Measurements from ENCODE around the gene PRR29. TPM values are rescaled to one million over a fixed set of nuclear protein-coding genes. Genes with fewer than 3 reads are reported as not detected.

The PRR29 gene
- total and polyA plus RNA-seq, 2 donors (not counting 3 experiments of a cell fraction or from before 2014, with no cell fraction given), result 0.39 to 1.2 TPM

DNA sequence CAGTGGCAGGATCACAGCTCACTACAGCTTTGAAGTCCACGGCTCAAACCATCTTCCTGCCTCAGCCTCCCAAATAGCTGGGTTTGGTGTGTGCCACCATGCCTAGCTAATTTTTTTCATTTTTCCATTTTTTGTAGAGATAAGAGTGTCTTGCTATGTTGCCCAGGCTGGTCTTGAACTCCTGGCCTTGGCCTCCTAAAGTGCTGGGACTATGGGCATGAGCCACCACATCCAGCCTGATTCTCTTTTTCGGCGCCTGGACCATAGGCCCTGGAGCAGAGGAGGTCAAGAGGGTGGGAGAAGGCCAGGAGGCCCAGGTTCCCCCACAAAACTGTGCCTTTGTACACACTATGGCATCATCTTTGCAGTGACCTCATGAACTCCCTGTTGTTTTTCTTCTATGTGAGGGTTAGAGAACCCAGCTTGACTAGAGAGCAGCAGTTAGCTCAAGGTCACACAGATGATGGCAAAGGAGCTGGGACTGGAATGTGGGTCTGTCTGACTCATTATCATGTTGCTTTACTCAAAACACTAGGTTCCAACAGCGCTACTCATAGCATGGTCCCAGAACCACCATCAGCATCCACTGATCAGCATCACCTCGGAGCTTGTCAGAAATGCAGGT, 41.7 kb upstream of the PRR29 start:
- BruUV-seq (replicated peaks), result no TSS peak
- Histone ChIP-seq H3K79me2 (ENCODE audit: control insufficient read depth, insufficient read depth, low read length) (no peaks in the 10 kb centered on the region), H3K36me3 (ENCODE audit: control insufficient read depth in 2 of 2, extremely low read depth in 1 of 2, insufficient read depth in 2 of 2, low read length in 2 of 2) (no peaks in the 10 kb centered on the region), H3K4me3 (replicated peaks in 1 of 3; ENCODE audit: insufficient read depth in 1 of 3, low read depth in 1 of 3, low read length in 3 of 3) (no peak overlapping the region), H3K27ac (ENCODE audit: insufficient read depth, low read depth, low read length) (no peak overlapping the region), H2AFZ (ENCODE audit: low read depth, low read length) (no peak overlapping the region), H3K4me1 (ENCODE audit: control insufficient read depth, extremely low read depth, insufficient read depth, low read length) (no peaks in the 10 kb centered on the region), H3K9me3 (replicated peaks; ENCODE audit: control insufficient read depth, insufficient read depth, low read length) (no peaks in the 10 kb centered on the region), H4K20me1 (replicated peaks; ENCODE audit: control insufficient read depth, extremely low read depth, insufficient read depth, low read length) (no peaks in the 10 kb centered on the region), H3K9ac (replicated peaks; ENCODE audit: extremely low read depth, insufficient read depth, low read length) (no peak overlapping the region), H3K27me3 (ENCODE audit: control insufficient read depth in 2 of 2, insufficient read depth in 2 of 2, low read length in 2 of 2) (no peaks in the 10 kb centered on the region), H3K4me2 (ENCODE audit: insufficient read depth, low read length) (no peak overlapping the region), H3K9me1 (replicated peaks; ENCODE audit: control insufficient read depth, extremely low read depth, insufficient read depth, low read length) (no peaks in the 10 kb centered on the region)
- intact Hi-C loops (cut with micrococcal nuclease) (no loop called here), dilution Hi-C loops (cut with MboI; ENCODE audit: extremely low pct_ligation_motif_present, low sequenced_read_pairs) (no loop called here)
- TF ChIP-seq GATA2 (IDR thresholded peaks at IDR 0.05; ENCODE audit: insufficient read depth, insufficient read length, low read depth, low read length) (no peak), EZH2 (IDR thresholded peaks at IDR 0.05; ENCODE audit: borderline replicate concordance, low read depth, low read length, severe bottlenecking) (no peak), POLR2A (IDR thresholded peaks at IDR 0.05; ENCODE audit: low read depth, low read length) (no peak)
- TF ChIP-seq, protein P1, sequence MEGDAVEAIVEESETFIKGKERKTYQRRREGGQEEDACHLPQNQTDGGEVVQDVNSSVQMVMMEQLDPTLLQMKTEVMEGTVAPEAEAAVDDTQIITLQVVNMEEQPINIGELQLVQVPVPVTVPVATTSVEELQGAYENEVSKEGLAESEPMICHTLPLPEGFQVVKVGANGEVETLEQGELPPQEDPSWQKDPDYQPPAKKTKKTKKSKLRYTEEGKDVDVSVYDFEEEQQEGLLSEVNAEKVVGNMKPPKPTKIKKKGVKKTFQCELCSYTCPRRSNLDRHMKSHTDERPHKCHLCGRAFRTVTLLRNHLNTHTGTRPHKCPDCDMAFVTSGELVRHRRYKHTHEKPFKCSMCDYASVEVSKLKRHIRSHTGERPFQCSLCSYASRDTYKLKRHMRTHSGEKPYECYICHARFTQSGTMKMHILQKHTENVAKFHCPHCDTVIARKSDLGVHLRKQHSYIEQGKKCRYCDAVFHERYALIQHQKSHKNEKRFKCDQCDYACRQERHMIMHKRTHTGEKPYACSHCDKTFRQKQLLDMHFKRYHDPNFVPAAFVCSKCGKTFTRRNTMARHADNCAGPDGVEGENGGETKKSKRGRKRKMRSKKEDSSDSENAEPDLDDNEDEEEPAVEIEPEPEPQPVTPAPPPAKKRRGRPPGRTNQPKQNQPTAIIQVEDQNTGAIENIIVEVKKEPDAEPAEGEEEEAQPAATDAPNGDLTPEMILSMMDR (IDR thresholded peaks at IDR 0.05; ENCODE audit: extremely low read depth in 1 of 2, insufficient read depth in 1 of 2, low read depth in 1 of 2, low read length in 2 of 2), result no peak
- no peak for DNase-seq (ENCODE audit: low read depth, low spot score)
- ChIA-PET POLR2A (no interaction called here), CTCF (interaction anchor here (1.3 to 7.0 kb wide), 6 partner anchors 10 to 177 kb away, joined by 3 to 50 read pairs (median 6); partner anchors contain the start of gene GH1)
- FAIRE-seq, result no peak

DNA sequence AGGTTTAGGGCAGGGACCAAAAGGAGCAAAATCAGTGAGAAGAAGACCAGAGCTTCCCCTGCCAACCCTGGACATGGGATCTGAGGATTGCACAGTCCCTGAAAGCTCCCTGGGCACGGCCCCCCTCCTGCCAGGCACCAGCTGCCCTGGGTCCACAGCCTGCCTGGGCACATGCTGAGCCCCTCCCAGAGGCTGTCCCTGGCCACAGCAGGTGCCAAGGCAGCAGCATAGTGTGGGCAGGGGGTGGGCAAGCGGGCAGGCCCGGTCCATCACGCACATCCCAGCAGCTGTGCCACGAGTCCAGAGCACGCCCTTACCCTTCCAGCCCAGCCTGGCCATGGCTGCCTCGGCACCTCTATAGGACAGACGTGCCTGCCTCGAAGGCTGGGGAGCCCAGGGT, 38.1 kb upstream of the PRR29 start:
- CTCF ChIA-PET, result interaction anchor here (2.4 to 7.0 kb wide), 2 partner anchors 9 to 14 kb away, joined by 8 to 50 read pairs; no protein-coding TSS in a partner anchor

More for the DNA sequence above, 38.1 kb upstream of the PRR29 start:
- H3K4me1 ChIP-seq (ENCODE audit: control insufficient read depth, extremely low read depth, insufficient read depth, low read length), result no peaks in the 10 kb centered on the region
- no peaks in the 10 kb centered on the region for H3K9me3 ChIP-seq (replicated peaks; ENCODE audit: control insufficient read depth, insufficient read depth, low read length)
- TF ChIP-seq EZH2 (IDR thresholded peaks at IDR 0.05; ENCODE audit: borderline replicate concordance, low read depth, low read length, severe bottlenecking) (no peak), POLR2A (IDR thresholded peaks at IDR 0.05; ENCODE audit: low read depth, low read length) (no peak), JUN (IDR thresholded peaks at IDR 0.05; ENCODE audit: borderline replicate concordance, insufficient read depth, insufficient read length, low read depth) (no peak), MYC (IDR thresholded peaks at IDR 0.05; ENCODE audit: low read depth, low read length) (no peak), FOS (IDR thresholded peaks at IDR 0.05; ENCODE audit: borderline replicate concordance, insufficient read depth, low read length) (no peak), POLR2AphosphoS5 (IDR thresholded peaks at IDR 0.05; ENCODE audit: insufficient read depth, low read depth, low read length) (no peak), GATA2 (IDR thresholded peaks at IDR 0.05; ENCODE audit: insufficient read depth, insufficient read length, low read depth, low read length) (no peak)
- TF ChIP-seq, protein P2, sequence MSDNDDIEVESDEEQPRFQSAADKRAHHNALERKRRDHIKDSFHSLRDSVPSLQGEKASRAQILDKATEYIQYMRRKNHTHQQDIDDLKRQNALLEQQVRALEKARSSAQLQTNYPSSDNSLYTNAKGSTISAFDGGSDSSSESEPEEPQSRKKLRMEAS (IDR thresholded peaks at IDR 0.05; ENCODE audit: insufficient read depth, insufficient read length), result no peak
- TF ChIP-seq, protein P1 (IDR thresholded peaks at IDR 0.05; ENCODE audit: extremely low read depth in 1 of 2, insufficient read depth in 1 of 2, low read depth in 1 of 2, low read length in 2 of 2), result no peak
- no peak overlapping the region for H3K4me2 ChIP-seq (ENCODE audit: insufficient read depth, low read length)
- intact Hi-C loops (cut with micrococcal nuclease) (no loop called here), dilution Hi-C loops (cut with MboI; ENCODE audit: extremely low pct_ligation_motif_present, low sequenced_read_pairs) (no loop called here)
- no TSS peak for BruUV-seq (replicated peaks)
- POLR2A ChIA-PET, result no interaction called here
- no peaks in the 10 kb centered on the region for H4K20me1 ChIP-seq (replicated peaks; ENCODE audit: control insufficient read depth, extremely low read depth, insufficient read depth, low read length)
- H3K27ac ChIP-seq (ENCODE audit: insufficient read depth, low read depth, low read length), result no peak overlapping the region
- H3K4me3 ChIP-seq (replicated peaks in 1 of 3; ENCODE audit: insufficient read depth in 1 of 3, low read depth in 1 of 3, low read length in 3 of 3), result no peak overlapping the region
- H3K9ac ChIP-seq (replicated peaks; ENCODE audit: extremely low read depth, insufficient read depth, low read length), result no peak overlapping the region
- no peak overlapping the region for H2AFZ ChIP-seq (ENCODE audit: low read depth, low read length)
- H3K27me3 ChIP-seq (ENCODE audit: control insufficient read depth in 2 of 2, insufficient read depth in 2 of 2, low read length in 2 of 2), result no peaks in the 10 kb centered on the region
- H3K9me1 ChIP-seq (replicated peaks; ENCODE audit: control insufficient read depth, extremely low read depth, insufficient read depth, low read length), result no peaks in the 10 kb centered on the region
- no peaks in the 10 kb centered on the region for H3K36me3 ChIP-seq (ENCODE audit: control insufficient read depth in 2 of 2, extremely low read depth in 1 of 2, insufficient read depth in 2 of 2, low read length in 2 of 2)
- H3K79me2 ChIP-seq (ENCODE audit: control insufficient read depth, insufficient read depth, low read length), result no peaks in the 10 kb centered on the region
- FAIRE-seq (no peak), DNase-seq (ENCODE audit: low read depth, low spot score) (no peak)
